ENCODE data around the gene BAD.
A peak's percentile ranks its signal among the peaks of the same experiment; 100 is the strongest.

- TF ChIP-seq, protein P1, sequence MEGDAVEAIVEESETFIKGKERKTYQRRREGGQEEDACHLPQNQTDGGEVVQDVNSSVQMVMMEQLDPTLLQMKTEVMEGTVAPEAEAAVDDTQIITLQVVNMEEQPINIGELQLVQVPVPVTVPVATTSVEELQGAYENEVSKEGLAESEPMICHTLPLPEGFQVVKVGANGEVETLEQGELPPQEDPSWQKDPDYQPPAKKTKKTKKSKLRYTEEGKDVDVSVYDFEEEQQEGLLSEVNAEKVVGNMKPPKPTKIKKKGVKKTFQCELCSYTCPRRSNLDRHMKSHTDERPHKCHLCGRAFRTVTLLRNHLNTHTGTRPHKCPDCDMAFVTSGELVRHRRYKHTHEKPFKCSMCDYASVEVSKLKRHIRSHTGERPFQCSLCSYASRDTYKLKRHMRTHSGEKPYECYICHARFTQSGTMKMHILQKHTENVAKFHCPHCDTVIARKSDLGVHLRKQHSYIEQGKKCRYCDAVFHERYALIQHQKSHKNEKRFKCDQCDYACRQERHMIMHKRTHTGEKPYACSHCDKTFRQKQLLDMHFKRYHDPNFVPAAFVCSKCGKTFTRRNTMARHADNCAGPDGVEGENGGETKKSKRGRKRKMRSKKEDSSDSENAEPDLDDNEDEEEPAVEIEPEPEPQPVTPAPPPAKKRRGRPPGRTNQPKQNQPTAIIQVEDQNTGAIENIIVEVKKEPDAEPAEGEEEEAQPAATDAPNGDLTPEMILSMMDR (IDR thresholded peaks at IDR 0.05): peak in 1 of 7 experiments; percentile 6
- TF ChIP-seq POLR2A (IDR thresholded peaks at IDR 0.05): no peak
Observed at GRCh38 chr11:64299847-64300648, 15.6 kb upstream of the BAD start, which contains the start of gene CATSPERZ.

Measured in body of pancreas (tissue), 4 donors.